Germinal center (tissue), 1 donor: ENCODE data around the gene TESK2.

ENCODE experiments used
- DNase-seq: peaks from one replicate; pipeline ENCODE4 v3.0.0; 2012; ENCODE audit warnings: mixed read lengths, low spot score

TESK2 gene

GRCh38 chr1:45337630-45338325 is 153.2 kb downstream of the TESK2 start:
- no peak for DNase-seq

DNA sequence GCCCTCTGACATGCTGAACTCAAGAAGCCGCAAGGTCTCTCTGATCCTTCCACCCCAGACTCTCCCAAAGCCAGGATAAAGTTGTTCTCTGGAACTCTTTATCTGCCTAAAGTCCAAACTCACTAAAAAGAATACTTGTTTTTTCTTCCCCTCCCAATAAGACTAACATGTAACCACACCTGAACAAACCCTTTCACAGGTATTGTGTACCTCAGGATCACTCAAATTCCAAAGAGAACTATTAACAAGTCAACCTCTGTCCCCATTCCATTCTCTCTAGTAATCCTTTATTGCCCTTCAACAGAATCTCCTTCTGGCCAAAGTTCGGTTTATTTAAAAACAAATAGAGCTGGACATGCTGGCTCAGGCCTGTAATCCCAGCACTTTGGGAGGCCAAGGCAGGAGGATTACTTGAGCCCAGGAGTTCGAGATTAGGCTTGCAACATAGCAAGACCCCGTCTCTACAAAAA is 155.1 kb downstream of the TESK2 start:
- no peak for DNase-seq

DNA sequence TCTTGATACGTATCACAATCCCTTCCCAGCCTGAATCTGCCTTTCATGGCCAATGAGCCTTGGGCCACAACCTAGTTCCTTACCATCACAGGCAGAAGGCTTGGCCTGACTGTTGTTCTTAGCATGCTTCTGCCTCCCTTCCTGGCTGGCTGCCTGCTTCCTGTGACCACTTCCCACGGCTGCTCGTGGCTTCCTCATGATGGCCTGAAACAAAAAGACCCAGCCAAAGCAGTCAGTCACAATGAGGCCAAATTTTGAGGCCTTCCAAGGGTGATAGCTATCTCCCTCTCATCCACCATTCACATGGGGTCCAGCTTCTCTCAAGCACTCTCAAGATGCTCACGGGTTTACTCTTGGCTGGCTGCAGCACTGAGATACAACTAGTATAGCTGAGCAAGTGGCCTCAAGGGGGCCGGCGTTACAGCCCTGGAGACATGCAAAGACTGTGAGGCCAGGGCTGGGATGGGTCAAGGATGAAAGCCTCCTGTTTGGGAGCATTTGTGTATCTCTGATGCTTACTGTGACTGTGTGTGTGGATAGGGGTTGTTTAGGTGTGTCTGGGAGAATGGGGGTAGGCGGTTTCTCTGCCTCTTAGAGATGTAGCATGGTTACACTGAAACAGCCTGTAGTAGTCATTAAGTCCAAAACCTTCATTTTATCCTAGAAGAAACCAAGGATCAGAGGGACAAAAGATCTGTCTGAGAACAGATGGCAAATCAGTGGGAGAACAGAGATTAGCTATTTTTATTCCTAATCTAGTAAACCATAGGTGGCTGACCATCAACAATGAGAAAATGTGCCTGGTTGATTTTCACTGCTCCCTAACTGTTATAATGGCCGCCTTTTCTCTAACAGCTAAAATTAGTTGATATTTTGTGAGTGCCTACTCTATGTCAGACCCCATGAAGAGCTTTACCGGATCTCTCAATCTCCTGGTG is 156.4 kb downstream of the TESK2 start:
- no peak for DNase-seq

GRCh38 chr1:45332346-45332720 is 158.6 kb downstream of the TESK2 start:
- DNase-seq, result no peak

GRCh38 chr1:45331436-45332345 is 159.3 kb downstream of the TESK2 start:
- no peak for DNase-seq

- DNase-seq, result no peak
These were observed 161.5 kb downstream of the TESK2 start for GRCh38 chr1:45329445-45329844.

DNA sequence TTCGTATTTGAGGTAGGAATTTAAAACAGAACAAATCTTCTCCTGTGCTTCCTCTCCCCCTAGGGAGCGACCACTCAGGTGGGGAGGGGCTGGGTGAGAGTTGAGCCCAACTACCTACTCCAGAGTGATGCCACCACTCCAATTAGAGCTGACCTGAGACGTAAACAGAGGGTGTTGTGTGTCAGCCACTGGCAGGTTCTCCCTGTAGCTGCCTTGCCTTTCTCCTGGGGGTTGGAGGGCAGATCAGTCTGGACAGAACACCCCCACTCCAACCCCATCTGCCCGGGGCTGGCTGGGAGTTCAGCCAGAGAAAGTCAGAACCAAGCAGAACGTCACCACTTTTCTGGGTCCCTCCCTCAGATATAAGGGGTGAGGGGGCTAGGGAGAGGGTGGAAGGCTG is 162.3 kb downstream of the TESK2 start:
- no peak for DNase-seq

DNA sequence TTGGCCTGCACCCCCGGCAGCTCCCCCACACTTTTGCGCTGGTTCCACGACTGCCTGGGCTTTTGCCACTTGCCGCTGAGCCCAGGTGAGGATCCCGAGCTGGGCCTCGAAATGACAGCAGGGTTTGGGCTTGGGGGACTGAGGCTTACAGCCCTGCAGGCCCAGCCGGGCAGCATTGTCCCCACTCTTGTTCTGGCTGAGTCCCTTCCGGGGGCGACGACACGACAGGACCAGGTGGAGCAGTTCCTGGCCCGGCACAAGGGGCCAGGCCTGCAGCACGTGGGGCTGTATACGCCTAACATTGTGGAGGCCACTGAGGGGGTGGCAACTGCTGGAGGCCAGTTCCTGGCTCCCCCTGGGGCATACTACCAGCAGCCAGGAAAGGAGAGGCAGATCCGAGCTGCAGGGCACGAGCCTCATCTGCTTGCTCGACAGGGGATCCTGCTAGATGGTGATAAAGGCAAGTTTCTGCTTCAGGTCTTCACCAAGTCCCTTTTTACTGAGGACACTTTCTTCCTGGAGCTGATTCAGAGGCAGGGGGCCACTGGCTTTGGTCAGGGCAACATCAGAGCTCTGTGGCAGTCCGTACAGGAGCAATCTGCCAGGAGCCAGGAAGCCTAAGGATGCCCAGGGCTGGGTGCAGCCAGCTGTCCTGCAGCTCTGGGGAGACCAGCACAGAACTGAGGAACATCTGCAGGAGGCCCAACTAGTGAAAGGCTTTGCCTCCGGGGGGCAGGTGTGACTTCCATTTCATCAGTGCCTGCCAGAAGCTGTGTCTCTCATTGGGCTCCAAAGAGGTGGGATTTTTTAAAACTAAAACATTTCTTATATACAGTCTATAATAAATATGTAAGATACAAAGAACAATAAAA is 163.1 kb downstream of the TESK2 start:
- DNase-seq, result no peak

DNA sequence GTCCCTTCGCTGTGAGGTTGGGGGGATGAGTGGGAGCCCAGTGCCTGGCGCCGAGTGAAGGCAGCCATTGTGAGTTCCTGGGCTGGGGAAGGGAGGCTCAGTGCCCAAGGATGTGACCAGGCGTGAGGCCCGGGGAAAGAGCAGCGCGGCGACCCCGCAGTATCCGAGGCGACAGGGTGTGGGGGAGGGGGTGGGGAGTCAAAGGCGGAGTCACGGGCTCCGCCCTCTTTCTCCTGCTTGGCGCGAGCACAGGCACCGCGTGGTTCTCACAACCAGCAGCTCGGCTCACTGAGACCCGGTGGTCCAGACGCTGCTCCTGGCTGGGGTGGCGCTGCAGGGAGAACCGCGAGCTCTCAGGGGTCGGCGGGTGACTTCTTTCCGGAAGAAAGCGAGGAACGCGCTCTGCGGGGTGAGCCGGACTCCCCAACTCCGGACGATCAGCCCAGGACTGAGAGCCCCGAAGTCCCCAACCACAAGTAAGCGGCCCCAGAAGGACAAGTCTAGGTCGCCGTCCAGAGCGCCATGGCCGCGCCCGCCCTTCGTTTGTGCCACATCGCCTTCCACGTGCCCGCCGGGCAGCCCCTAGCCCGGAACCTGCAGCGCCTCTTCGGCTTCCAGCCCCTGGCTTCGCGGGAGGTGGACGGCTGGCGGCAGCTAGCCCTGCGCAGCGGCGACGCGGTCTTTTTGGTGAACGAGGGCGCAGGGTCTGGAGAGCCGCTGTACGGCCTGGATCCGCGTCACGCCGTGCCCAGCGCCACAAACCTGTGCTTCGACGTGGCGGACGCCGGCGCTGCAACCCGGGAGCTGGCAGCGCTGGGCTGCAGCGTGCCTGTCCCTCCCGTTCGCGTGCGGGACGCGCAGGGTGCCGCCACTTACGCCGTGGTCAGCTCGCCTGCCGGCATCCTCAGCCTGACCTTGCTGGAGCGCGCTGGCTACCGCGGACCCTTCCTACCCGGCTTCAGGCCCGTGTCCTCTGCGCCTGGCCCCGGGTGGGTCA is 164.0 kb downstream of the TESK2 start, which contains the start of gene HPDL:
HPDL (plus strand) TSS at position 269 of the 997 bp plus-strand sequence; CDS start at position 523, 254 bp downstream.
- DNase-seq, result peak; percentile 77

DNA sequence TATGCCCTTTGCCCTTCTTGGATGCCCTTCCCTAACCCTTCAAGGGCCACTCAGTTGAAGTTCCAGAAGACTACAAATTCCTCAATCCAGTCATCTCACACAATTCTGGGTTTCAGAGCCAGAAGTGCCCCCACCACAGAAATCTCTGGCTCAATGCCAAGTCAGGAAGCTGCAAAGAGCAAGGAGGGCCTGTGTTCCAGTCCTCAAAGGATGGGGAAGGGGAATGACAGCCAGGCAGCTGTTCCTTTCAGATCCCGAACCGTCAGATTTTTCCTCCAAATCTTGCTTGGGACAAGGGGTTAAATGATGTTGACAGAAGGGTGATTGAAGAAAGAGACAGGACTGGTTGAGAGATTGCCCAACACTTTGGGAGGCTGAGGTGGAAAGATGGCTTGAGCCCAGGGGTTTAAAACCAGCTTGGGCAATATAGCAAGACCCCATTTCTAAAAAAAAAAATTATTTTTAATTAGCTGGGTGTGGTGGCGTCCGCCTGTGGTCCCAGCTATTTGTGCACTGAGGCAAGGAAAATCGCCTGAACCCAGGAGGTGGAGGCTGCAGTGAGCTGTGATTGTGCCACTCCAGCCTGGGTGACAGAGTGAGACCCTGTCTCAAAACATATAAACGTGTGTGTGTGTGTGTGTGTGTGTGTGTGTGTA is 165.0 kb downstream of the TESK2 start:
- DNase-seq, result no peak

DNA sequence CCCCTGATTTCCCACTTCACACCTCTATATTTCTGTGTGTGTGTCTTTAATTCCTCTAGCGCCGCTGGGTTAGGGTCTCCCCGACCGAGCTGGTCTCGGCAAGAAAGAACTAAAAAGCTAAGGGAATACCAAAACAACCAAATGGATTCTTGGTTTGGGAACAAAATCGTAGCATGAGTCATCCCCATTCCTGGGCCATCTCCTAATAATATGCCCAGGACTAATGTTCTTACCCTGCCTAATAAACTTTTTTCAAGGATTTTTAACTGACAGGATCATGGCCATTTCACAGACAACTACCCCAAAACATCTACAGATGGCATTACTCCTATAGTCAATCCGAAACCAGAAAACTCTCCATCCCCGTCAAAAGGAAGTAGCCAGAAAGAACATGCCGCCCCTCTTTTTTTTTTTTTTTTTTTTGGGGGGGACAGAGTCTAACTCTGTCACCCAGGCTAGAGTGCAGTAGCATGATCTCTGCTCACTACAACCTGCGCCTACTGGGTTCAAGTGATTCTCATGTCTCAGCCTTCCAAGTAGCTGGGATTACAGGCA is 168.4 kb downstream of the TESK2 start:
- DNase-seq, result no peak

- DNase-seq, result no peak
These were observed 169.5 kb downstream of the TESK2 start for GRCh38 chr1:45321444-45321843.

GRCh38 chr1:45319761-45320160 is 171.2 kb downstream of the TESK2 start:
- no peak for DNase-seq

- DNase-seq, result no peak
These were observed 173.8 kb downstream of the TESK2 start for GRCh38 chr1:45317166-45317565.

DNA sequence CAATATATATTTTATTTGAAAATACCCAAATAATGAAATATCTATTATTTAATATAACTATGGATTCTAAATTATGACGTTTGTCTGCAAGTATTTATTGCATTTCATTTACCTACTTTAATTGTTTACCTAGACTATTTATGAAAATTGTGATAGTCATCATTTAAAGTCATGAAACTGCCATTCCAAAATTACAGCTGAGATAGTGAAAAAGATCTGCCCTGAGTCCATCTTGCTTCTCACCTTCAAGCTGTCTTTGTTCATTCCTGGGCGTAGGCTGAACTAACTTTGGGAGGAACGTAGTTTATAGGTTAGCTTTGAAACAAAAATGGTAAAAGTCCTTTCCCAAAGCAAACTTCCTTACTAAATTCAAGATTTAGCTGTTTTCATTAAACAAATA is 176.7 kb downstream of the TESK2 start:
- DNase-seq, result no peak

- DNase-seq, result no peak
These were observed 184.1 kb downstream of the TESK2 start for GRCh38 chr1:45306905-45307304.

- DNase-seq, result peak; percentile 46
These were observed 184.6 kb downstream of the TESK2 start for GRCh38 chr1:45306319-45306718.

DNA sequence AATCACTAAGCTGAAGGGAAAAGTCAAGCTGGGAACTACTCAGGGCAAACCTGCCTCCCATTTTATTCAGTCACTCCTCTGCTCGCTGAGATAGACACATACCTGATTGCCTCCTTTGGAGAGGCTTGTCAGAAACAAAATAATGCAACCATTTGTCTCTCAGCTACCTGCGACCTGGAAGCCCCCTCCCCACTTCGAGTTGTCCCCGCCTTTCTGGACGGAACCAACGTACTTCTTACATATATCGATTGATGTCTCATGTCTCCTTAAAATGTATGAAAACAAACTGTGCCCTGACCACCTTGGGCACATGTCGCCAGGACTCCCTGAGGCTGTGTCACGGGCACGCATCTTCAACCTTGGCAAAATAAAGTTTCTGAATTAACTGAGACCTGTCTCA is 185.7 kb downstream of the TESK2 start:
- no peak for DNase-seq
